Measurements from ENCODE around the gene CCDC77. TPM values are rescaled to one million over a fixed set of nuclear protein-coding genes. Genes with fewer than 3 reads are reported as not detected.

The CCDC77 gene
- total and polyA plus RNA-seq, 2 donors (not counting 3 experiments of a cell fraction or from before 2014, with no cell fraction given) = 4.1 to 12.9 TPM

GRCh38 chr12:466762-467161 is 65.3 kb downstream of the CCDC77 start:
- no TSS peak for BruUV-seq (replicated peaks)
- Histone ChIP-seq H3K9me3 (replicated peaks; ENCODE audit: control insufficient read depth, insufficient read depth, low read length) (no peaks in the 10 kb centered on the region), H3K9ac (replicated peaks; ENCODE audit: extremely low read depth, insufficient read depth, low read length) (no peak overlapping the region), H3K4me3 (replicated peaks in 1 of 3; ENCODE audit: insufficient read depth in 1 of 3, low read depth in 1 of 3, low read length in 3 of 3) (no peak overlapping the region), H3K9me1 (replicated peaks; ENCODE audit: control insufficient read depth, extremely low read depth, insufficient read depth, low read length) (no peaks in the 10 kb centered on the region), H3K36me3 (ENCODE audit: control insufficient read depth in 2 of 2, extremely low read depth in 1 of 2, insufficient read depth in 2 of 2, low read length in 2 of 2) (no peaks in the 10 kb centered on the region), H3K27ac (ENCODE audit: insufficient read depth, low read depth, low read length) (no peak overlapping the region), H4K20me1 (replicated peaks; ENCODE audit: control insufficient read depth, extremely low read depth, insufficient read depth, low read length) (no peaks in the 10 kb centered on the region), H3K4me2 (ENCODE audit: insufficient read depth, low read length) (no peak overlapping the region), H3K4me1 (ENCODE audit: control insufficient read depth, extremely low read depth, insufficient read depth, low read length) (no peaks in the 10 kb centered on the region), H3K79me2 (ENCODE audit: control insufficient read depth, insufficient read depth, low read length) (no peaks in the 10 kb centered on the region), H2AFZ (ENCODE audit: low read depth, low read length) (no peak overlapping the region), H3K27me3 (ENCODE audit: control insufficient read depth in 2 of 2, insufficient read depth in 2 of 2, low read length in 2 of 2) (peaks cover 30 to 35% of the 10 kb centered on the region in 2 experiments)
- ChIA-PET POLR2A (no interaction called here), CTCF (interaction anchor here (1.1 kb wide), 1 partner anchor 12 kb away, joined by 3 read pairs; no protein-coding TSS in a partner anchor)
- DNase-seq (ENCODE audit: low read depth, low spot score) (no peak), FAIRE-seq (no peak)
- TF ChIP-seq GATA2 (IDR thresholded peaks at IDR 0.05; ENCODE audit: insufficient read depth, insufficient read length, low read depth, low read length) (no peak), POLR2A (IDR thresholded peaks at IDR 0.05; ENCODE audit: low read depth, low read length) (no peak), EZH2 (IDR thresholded peaks at IDR 0.05; ENCODE audit: borderline replicate concordance, low read depth, low read length, severe bottlenecking) (no peak), CTCF (IDR thresholded peaks at IDR 0.05; ENCODE audit: extremely low read depth in 1 of 2, insufficient read depth in 1 of 2, low read depth in 1 of 2, low read length in 2 of 2) (no peak), POLR2AphosphoS5 (IDR thresholded peaks at IDR 0.05; ENCODE audit: insufficient read depth, low read depth, low read length) (no peak), JUN (IDR thresholded peaks at IDR 0.05; ENCODE audit: borderline replicate concordance, insufficient read depth, insufficient read length, low read depth) (no peak)
- intact Hi-C loops (cut with micrococcal nuclease) = no loop called here
- dilution Hi-C loops (cut with MboI; ENCODE audit: extremely low pct_ligation_motif_present, low sequenced_read_pairs) = no loop called here

- no peak for DNase-seq (ENCODE audit: low read depth, low spot score)
- H3K4me3 ChIP-seq (replicated peaks in 1 of 3; ENCODE audit: insufficient read depth in 1 of 3, low read depth in 1 of 3, low read length in 3 of 3) = no peak overlapping the region
- no peak overlapping the region for H2AFZ ChIP-seq (ENCODE audit: low read depth, low read length)
- FAIRE-seq = no peak
- ChIA-PET CTCF (interaction anchor here (1.0 to 1.2 kb wide), 3 partner anchors 10 to 34 kb away, joined by 3 read pairs; no protein-coding TSS in a partner anchor), POLR2A (no interaction called here)
- no peaks in the 10 kb centered on the region for H3K9me1 ChIP-seq (replicated peaks; ENCODE audit: control insufficient read depth, extremely low read depth, insufficient read depth, low read length)
- no TSS peak for BruUV-seq (replicated peaks)
- peaks cover 25 to 26% of the 10 kb centered on the region in 2 experiments for H3K27me3 ChIP-seq (ENCODE audit: control insufficient read depth in 2 of 2, insufficient read depth in 2 of 2, low read length in 2 of 2)
- intact Hi-C loops (cut with micrococcal nuclease) (no loop called here), dilution Hi-C loops (cut with MboI; ENCODE audit: extremely low pct_ligation_motif_present, low sequenced_read_pairs) (no loop called here)
- no peak for TF ChIP-seq JUN (IDR thresholded peaks at IDR 0.05; ENCODE audit: borderline replicate concordance, insufficient read depth, insufficient read length, low read depth)
- no peak for TF ChIP-seq GATA2 (IDR thresholded peaks at IDR 0.05; ENCODE audit: insufficient read depth, insufficient read length, low read depth, low read length)
- no peak for TF ChIP-seq EZH2 (IDR thresholded peaks at IDR 0.05; ENCODE audit: borderline replicate concordance, low read depth, low read length, severe bottlenecking)
- no peak for TF ChIP-seq MYC (IDR thresholded peaks at IDR 0.05; ENCODE audit: low read depth, low read length)
- no peak for TF ChIP-seq CTCF (IDR thresholded peaks at IDR 0.05; ENCODE audit: extremely low read depth in 1 of 2, insufficient read depth in 1 of 2, low read depth in 1 of 2, low read length in 2 of 2)
- TF ChIP-seq MAX (IDR thresholded peaks at IDR 0.05; ENCODE audit: insufficient read depth, insufficient read length) = no peak
- no peak for TF ChIP-seq POLR2AphosphoS5 (IDR thresholded peaks at IDR 0.05; ENCODE audit: insufficient read depth, low read depth, low read length)
- TF ChIP-seq POLR2A (IDR thresholded peaks at IDR 0.05; ENCODE audit: low read depth, low read length) = no peak
- TF ChIP-seq FOS (IDR thresholded peaks at IDR 0.05; ENCODE audit: borderline replicate concordance, insufficient read depth, low read length) = no peak
- H3K4me1 ChIP-seq (ENCODE audit: control insufficient read depth, extremely low read depth, insufficient read depth, low read length) = no peaks in the 10 kb centered on the region
- H3K4me2 ChIP-seq (ENCODE audit: insufficient read depth, low read length) = no peak overlapping the region
- no peak overlapping the region for H3K27ac ChIP-seq (ENCODE audit: insufficient read depth, low read depth, low read length)
- H4K20me1 ChIP-seq (replicated peaks; ENCODE audit: control insufficient read depth, extremely low read depth, insufficient read depth, low read length) = no peaks in the 10 kb centered on the region
- H3K9ac ChIP-seq (replicated peaks; ENCODE audit: extremely low read depth, insufficient read depth, low read length) = no peak overlapping the region
- no peaks in the 10 kb centered on the region for H3K79me2 ChIP-seq (ENCODE audit: control insufficient read depth, insufficient read depth, low read length)
- H3K36me3 ChIP-seq (ENCODE audit: control insufficient read depth in 2 of 2, extremely low read depth in 1 of 2, insufficient read depth in 2 of 2, low read length in 2 of 2) = no peaks in the 10 kb centered on the region
- no peaks in the 10 kb centered on the region for H3K9me3 ChIP-seq (replicated peaks; ENCODE audit: control insufficient read depth, insufficient read depth, low read length)
Observed at GRCh38 chr12:467591-467990, 66.1 kb downstream of the CCDC77 start.
